GM18868 (cell line): ENCODE data around the gene RHBDD3.
"Not testable (repeated sequence)": the region's sequence is repeated elsewhere in the genome, so short reads cannot be mapped to it uniquely, and the experiment has no call there.

Experiments used
- ATAC-seq: cut with Tn5 transposase; IDR thresholded peaks from one replicate; pipeline ENCODE4 v1.9.1; 2021; ENCODE audit warnings: mild to moderate bottlenecking, moderate library complexity; ENCODE audit not compliant: unreplicated experiment

RHBDD3 gene

DNA sequence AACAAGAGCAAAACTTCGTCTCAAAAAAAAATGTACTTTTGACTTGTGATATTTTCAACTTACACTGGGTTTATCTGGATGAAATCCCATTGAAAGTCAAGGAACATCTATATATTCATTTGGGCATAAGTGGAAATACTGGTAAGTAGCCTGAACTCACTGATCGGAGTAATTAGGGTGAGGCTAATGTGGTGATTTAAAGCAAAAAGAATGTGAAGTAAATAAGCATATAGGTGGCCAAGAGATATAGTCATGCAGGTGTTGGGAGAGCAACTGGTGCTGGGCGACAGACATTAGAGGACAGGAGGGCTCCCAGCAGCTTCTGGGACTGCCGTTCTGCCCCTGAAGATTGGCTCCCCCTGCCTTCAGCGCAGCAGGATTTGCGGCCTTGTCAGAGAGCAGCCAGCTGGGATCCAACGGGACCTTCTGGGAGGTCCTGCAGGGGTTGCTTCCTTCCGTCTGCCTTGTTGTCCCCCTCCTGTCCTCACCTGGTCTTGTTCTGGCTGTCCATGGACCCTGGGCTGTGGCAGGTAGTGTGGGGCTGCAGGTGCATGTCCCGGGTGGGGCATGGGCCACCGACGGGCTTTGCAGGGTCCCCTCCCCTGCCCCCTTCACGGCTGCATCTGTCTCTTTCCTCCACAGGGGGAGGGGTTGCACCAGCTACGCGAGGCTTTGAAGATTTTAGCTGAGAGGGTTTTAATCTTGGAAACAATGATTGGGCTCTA, 14.1 kb downstream of the RHBDD3 start:
- no peak for ATAC-seq

DNA sequence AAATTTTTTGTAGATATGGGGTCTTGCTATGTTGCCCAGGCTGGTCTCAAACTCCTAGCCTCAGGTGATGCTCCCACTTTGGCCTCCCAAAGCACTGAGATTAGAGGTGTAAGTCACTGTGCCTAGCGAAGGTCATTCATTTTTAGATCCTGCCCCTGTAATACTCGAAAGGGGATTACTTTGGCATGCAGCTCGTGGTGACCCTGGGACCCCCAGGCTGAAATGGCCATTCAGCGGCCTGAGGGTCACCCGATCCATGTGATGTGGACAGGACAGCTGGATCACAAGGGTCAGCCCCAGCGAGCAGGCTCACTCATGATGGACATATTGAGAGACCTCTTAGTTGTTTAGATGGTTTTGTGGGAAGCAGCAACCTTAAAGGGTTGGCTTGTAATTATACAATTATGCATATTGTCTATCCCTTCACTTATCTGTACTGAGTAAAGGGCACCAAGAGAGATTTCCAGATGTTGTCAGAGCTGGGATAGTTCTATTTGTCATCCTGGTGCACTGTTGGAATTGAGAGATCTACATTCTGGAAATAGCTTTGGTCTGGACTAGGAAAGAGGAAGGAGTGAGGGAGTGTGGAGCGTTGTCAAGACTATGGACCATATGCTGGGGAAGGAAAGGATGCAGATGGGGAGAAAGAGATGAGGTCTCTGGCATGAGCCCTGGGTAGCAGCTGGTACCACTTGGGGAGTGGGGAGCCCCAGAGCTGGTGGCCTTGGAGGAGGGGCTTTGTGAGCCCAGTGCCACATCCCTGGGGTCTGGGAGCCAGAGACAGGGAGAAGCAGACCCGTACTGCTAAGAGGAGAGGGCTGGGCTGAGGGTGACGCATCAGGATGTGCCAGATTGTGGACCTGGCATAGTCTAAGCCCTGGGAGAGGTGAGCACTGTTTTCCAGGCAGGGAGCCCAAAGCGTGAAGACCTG, 15.5 kb downstream of the RHBDD3 start:
- ATAC-seq, result no peak

DNA sequence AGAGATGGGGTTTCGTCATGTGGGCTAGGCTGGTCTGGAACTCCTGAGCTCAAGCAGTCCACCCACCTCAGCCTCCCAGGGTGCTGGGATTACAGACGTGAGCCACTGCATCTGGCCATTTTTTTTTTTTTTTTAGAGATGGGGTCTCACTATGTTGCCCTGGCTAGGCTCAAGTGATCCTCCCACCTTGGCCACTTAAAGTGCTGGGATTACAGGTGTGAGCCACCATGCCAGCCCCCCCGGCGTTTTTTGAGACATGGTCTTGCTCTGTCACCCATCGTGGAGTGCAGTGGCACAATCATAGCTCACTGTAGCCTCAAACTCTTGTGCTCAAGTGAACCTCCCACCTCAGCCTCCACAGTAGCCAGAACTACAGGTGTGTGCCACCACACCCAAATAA, 16.5 kb downstream of the RHBDD3 start:
- ATAC-seq, result no peak

DNA sequence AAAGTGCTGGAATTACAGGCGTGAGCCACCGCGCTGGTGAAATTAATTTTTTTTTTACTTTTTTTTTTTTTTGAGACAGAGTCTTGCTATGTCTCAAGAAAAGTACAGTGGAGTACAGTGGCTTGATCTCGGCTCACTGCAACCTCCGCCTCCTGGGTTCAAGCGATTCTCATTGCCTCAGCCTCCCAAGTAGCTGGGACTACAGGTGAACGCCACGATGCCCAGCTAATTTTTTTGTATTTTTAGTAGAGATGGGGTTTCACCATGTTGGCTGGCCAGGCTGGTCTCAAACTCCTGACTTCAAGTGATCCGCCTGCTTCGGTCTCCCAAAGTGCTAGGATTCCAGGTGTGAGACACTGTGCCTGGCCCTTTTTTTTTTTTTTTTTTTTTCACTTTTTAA, 19.9 kb downstream of the RHBDD3 start:
- not testable (repeated sequence) for ATAC-seq

DNA sequence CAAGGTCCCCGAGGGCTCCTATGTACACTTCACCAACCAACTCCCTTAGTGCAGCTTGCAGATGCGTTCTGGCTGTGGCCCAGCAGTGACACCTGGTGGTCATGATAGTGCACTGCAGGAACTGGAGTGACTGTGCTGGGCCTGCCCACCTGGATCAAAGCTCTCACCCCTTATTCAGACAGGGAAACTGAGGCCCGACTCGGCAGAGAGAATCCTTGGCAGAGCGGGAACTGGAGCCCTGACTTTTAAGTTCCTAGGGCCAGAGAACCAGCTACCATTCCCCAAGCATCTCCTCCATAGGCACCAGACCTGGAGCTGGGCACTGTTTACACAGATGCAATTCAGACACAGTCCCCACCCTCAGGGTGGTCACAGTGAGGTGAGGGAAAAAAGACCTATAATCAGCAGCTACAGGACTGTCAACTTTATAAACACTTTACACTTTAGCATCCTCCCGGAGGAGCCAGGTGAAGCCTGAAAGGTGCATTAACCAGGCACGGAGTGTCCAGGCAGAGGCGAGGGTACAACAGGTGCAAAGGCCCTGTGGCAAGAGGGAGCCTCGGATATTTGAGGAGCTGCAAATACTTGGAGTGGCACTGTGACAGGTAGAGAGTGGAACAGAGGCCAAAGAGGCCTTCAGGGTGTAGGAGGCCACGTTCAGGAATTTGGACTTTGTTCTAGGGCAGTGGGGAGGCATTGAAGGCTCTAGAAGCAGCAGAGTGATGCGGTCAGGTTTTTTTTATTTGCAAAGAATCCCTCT, 22.0 kb downstream of the RHBDD3 start:
- ATAC-seq, result no peak

DNA sequence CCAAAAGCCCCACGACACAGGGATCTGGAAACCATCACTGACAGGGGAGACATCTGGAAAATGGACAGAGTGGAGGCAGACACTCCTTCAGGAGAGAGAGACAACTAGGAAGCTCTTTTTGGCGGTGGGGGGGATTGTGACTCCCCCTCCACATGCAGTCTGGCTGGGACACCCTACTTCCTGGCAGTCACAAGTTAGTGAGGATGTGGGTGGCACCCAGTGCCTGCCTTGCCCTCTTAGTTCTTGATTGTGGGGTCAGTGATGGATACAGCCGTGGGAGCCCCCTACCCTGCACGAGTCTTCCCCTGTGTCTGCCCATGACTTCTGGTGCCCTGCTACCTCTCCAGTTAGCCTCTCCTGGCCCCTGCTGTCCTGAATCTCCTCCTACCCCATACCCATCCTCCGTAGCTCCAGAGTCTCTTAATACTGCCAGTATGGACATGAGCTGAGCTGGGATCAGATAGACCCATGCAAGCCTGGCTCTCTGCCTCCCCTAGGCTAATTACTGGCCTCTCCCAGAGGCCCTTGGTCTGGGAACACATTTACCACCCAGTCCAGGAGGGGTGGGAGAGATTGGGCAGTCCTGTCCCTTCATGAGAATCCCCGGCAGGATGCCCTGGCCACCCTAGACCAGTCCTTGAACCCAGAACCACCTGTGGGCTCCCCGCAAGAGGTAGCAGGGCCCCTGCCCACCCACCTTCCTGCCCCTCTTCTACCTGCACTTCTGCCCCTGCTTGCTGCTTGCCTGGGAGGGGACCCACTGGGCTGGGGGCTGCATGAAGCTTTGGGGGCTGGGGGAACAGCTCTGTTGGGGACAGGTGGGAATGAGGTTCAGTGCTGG, 22.8 kb downstream of the RHBDD3 start:
- no peak for ATAC-seq

DNA sequence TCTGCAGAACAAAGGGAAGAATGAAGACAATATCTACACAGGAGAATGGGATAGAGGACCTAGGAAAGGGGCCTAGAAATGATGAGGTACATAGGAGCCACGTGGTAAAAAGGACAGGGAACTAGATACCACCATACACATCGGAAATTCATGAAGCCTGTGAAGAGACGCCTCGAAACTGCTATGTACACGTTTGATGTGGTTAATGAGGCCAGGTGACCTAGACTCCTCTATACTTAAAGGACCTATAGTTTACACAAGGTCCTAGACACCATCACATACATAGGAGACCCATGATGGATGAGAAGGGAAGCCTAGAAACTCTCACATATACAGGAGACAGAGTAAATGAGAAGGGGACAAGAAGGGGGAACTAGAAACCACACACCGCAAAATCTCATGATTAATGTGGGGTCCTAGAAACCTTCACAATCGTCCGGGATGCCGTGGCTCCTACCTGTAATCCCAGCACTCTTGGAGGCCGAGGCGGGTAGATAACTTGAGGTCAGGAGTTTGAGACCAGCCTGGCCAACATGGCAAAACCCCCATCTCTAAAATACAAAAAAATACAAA, 23.8 kb downstream of the RHBDD3 start:
- ATAC-seq, result no peak

DNA sequence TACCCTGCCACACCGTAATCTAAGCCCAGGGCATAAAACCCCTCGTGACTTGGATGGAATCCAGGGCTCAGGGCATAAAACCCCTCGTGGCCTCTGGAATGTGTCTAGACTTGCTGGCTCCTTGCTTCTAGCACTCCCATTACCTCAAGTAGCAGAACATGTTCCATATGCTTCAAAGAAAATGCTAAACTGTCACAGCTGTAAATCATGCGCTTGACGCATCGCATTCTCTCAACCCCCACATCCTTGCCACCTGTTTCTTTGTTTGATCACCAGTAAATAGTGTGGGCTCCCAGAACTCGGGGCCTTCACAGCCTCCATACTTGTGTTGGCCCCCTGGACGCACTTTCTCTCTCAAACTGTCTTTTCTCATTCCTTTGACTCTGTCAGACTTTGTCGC, 27.3 kb downstream of the RHBDD3 start:
- not testable (repeated sequence) for ATAC-seq

DNA sequence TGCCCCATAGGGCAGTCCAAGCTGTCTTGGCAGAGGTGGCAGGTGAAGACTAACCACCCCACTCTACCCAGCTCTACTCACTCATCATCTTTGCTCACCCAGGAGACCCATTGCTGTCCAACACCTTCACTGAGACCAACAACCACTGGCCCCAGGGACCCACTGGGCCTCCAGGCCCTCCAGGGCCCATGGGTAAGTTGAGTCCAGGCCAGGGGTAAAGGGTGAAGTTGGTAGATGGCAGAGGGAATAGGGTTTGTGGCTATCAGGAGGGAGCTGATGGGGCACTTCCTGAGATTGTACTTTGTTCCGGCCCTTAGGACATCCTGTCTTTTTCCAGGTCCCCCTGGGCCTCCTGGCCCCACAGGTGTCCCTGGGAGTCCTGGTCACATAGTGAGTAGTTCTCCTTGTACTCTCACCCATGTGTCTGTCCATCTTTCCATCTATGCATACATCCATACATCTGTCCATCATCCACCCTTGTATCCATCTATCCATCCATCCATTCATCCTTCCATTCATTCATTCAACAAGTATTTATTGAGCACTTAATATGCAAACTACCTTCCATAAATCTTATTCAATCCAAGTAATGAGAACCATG, 34.4 kb downstream of the RHBDD3 start:
- no peak for ATAC-seq

DNA sequence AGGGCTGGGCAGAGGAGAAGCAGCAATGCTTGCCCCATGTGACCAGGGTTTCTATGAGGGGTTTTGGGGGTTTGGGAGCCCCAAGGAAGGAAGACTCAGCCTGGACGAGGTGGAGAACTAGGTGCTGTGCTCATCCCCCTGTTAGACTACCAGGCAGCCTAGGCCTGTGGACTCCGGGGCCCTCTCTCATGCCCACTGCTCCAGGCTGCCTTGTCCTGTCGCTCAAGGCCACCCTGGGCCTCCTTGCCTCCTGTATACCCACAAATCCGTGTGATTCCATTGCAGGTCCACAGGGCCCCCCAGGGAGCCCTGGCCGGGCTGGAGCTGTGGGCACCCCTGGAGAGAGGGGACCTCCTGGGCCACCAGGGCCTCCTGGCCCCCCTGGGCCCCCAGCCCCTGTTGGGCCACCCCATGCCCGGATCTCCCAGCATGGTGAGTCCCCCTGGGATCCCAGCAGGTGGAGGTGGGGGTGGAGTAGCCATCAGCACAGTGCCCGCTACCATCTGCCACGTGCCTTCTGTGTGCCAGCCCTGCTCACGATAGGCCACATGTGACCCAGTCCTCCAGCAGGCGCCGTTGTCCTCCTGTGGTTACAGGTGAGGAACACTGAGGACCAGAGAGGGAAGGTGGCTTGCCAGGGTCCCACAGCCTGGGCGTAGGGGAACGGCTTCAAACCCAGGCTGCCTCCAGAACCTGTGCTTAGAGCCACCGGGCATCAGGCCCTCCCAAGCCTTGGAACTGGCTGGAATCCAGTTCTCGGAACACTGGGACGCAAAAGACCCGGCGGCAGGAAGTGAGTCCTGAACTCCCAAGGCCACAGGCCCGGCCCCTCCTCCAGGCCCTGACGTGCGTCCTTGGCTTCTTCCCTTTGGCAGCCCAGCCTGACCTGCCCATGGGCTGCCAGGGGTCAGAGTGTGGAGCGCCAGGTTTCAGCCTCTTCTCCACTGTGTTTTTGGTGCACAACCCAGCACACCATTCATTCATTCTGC, 35.5 kb downstream of the RHBDD3 start:
- ATAC-seq, result no peak

DNA sequence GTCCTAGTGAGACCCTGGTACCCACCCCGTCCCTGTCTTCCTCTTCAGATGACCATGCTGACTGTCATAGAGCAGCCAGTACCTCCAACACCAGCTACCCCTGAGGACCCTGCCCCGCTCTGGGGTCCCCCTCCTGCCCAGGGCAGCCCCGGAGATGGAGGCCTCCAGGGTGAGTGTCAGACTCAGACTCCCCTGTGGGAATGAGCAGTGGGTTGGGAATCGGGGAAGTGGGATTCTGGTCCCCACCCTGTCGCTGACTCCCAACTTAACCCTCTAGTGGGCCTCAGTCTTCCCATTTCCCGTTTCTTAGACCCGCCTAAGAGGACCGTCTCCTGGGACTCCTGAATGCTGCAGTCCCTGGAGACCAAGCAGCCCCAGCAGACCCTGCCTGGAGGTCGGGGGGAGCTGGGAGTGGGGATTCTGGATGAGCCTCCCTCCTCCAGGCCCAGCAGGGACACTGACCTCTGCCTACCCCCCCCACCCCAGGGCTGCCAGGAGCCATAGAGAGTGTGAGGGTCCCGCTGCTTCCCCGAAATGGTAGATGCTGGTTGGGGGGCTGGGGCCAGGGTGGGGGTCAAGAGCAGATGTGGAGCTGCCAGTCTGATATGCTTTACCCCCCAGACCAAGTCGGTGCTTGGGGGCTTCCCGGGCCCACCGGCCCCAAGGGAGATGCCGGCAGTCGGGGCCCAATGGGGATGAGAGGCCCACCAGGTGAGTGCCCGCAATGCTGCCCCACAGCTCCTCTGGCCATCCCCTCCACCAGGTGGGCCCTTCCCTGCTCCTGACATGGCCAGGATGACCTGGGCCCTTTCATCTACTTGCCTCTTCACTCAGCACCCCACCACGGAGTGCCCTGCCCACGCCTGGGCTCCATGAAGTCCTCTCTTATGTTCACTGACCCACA, 36.6 kb downstream of the RHBDD3 start:
- ATAC-seq, result no peak

DNA sequence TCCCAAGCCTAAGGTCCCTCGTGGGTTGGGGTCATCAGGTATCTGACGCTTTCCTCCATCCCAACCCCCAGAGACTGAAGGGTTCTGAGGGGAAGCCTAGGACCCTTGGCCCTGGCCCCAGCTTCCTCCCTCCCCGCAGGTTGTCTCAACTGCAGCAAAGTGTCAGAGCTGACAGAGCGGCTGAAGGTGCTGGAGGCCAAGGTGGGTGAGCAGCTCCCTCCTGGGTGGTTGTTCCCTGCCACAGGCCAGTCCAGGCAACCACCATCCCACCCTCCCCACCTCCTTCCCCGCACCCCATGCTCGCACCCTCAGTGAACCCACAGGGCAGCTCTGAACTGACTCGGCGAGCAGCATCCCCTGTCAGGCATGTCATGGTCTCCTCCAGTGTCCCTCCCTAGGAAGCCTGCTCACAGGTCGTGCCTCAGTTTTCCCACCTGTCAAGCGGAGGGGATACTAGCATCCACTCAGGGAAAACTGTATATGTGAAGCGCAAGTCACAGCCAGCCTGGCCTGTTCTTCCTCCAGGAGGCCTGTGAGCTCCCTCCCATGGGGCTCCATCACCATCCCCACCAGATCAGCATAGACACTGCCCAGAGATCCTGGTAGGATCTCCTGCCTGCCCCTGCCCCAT, 41.3 kb downstream of the RHBDD3 start:
- ATAC-seq, result no peak

DNA sequence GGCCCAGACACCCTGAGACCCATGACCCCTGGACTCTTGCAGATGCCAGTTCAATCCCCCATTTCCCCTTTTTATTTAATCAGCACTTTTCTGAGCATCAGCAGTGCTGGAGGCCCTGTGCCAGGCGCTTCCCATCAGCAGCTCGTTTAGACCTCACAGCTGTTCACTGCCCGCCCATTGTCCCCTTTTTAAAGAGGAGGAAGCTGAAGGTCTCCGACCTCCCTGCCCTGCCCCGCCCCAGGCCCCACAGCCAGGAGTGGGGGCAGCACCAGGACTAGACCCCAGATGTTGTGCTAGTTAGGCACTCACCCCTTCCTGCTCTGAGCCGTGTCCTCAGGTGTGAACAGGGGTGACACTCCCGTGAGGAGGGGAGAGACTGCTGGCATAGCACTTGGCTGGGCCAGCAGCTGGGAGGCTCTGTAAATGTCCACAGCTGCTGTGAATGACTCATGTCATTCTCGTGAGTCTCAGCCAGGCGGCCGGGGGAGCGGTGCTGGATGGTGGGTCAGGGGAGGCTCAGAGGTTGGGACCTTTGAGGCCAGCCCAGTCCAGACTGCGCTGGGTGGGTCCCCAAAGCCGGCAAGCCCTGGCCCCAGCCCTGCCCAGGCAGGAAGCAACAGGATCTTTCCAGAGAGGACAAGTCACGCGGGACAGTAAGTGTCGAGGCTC, 42.2 kb downstream of the RHBDD3 start:
- ATAC-seq, result no peak

DNA sequence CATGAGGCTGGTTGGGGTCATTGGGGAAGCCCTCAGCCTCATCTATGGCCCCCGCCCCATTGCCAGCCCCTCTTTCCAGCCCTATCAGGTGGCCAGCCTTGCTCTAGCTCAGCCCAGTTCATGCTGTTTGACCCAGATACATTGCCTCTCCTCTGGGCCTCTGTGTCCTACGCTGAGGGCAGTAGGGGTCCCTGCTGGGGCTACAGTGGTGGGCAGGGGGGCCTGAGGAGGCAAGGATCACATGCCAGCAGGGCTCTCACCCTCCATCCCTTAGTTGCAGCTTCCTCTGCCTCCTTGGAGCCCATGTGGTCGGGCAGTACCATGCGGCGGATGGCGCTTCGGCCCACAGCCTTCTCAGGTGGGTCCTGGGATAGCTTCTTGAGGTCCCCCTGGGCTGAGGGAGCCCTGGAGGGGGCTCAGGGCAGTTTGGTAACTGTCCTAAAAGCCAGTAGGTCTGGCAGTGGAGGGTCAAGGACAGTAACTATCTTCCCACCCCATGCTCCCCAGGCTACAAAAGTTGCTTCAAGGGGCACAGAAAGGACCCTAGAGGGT, 42.8 kb downstream of the RHBDD3 start:
- no peak for ATAC-seq

DNA sequence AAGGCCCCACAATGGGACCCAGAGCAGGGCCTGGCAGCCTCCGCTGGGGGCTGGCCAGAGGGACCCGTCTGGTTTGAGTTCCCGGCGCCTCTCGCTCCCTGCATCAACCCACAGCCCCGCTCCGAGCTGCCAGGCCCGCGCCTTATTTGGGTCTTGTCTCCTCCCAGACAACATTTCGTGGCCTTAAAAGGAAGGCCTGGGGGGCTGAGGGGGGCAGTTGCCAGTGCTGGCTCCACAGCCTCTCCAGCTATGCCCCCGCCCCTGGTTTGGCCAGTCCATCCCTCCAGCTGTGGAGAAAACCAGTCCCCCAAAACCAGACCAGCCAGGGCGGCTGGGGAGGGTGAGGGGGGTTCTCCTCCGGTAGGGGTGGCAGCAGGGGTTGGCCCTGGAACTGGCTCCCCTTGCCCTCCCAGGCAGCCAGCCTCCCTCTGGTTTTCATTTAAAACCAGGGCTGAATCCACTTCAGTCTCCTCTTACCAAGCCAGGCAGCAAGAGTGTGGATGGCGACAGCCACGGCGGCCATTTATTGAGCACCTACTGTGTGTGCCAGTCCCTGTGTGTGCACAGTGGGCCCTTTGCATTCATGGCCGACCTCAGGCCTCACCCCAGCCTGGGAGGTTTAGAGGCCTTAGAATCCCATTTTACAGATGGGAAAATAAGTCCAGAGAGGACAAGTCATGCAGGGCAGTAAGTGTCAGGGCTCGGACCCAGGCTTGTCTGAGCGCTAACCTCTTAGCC, 43.5 kb downstream of the RHBDD3 start:
- ATAC-seq, result no peak
